BE2C (cell line): ENCODE data around the gene SEPTIN10.

Experiments used
- DNase-seq: peaks from one replicate; pipeline ENCODE4 v3.0.0-alpha.2; 2020
- H3K27me3 ChIP-seq: fragments of 250-450 bp; sonication (Bioruptor Pico); 2 replicates; pipeline ENCODE4 v1.5.1; 2020; ENCODE audit warnings: mild to moderate bottlenecking
- H3K36me3 ChIP-seq: fragments of 250-450 bp; sonication (Bioruptor Pico); 2 replicates; pipeline ENCODE4 v1.5.1; 2020; ENCODE audit warnings: mild to moderate bottlenecking
- H3K4me1 ChIP-seq: fragments of 250-450 bp; sonication (Bioruptor Pico); 2 replicates; pipeline ENCODE4 v1.5.1; 2020
- H3K4me3 ChIP-seq: 2 replicates; pipeline ENCODE4 v1.5.1; 2011; ENCODE audit warnings: low read depth, low read length
- H3K9me3 ChIP-seq: fragments of 250-450 bp; sonication (Bioruptor Pico); 2 replicates; pipeline ENCODE4 v1.5.1; 2020
- TF ChIP-seq, protein P1 (sequence below): IDR thresholded peaks from 2 replicates; pipeline ENCODE4 v1.5.1; 2012; ENCODE audit warnings: mild to moderate bottlenecking, low read depth, low read length

Gene SEPTIN10

DNA sequence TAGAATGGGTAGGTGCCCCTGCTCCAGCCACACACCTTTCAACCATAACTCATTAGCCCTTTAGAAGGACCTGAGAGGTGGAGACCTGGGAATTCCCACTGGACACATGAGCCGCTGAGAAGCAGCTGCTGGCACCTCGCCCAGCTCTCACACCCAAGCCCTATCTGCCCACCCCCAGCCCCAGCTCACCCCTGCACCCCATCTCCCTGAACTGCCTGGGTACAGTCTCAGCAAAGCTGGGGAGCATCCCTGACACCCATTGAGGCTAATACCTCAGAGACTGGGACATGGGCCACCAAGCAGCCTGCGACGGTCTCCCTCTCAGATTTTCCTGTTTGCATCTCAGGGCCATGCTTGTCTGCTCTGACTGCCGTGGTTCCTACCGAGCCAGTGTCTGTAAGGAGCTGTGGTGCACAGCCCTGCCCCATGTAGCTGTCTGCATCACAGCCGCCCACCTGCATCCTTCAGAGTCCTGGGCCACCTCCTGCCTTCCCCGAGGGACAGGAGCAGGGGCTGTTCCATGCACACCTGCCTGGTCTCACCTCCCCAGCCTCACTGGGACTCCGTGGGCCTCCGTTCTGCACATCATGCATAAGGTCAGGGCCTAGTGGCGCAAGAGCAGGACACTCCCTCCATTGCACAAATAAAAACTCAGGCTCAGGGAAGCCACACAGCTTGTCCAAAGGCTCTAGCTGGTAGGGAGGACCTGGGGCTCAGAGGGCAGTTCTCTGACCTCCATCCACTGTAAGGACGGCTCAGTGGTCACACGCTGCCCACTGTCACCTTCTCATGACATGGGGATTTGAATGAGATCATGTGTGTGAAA, 90.0 kb downstream of the SEPTIN10 start:
- DNase-seq: no peak
- H3K9me3 ChIP-seq: no peaks in the 10 kb centered on the region
- no peaks in the 10 kb centered on the region for H3K27me3 ChIP-seq
- H3K4me1 ChIP-seq: no peaks in the 10 kb centered on the region
- TF ChIP-seq, protein P1, sequence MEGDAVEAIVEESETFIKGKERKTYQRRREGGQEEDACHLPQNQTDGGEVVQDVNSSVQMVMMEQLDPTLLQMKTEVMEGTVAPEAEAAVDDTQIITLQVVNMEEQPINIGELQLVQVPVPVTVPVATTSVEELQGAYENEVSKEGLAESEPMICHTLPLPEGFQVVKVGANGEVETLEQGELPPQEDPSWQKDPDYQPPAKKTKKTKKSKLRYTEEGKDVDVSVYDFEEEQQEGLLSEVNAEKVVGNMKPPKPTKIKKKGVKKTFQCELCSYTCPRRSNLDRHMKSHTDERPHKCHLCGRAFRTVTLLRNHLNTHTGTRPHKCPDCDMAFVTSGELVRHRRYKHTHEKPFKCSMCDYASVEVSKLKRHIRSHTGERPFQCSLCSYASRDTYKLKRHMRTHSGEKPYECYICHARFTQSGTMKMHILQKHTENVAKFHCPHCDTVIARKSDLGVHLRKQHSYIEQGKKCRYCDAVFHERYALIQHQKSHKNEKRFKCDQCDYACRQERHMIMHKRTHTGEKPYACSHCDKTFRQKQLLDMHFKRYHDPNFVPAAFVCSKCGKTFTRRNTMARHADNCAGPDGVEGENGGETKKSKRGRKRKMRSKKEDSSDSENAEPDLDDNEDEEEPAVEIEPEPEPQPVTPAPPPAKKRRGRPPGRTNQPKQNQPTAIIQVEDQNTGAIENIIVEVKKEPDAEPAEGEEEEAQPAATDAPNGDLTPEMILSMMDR: no peak
- no peak overlapping the region for H3K4me3 ChIP-seq
- H3K36me3 ChIP-seq: no peaks in the 10 kb centered on the region

DNA sequence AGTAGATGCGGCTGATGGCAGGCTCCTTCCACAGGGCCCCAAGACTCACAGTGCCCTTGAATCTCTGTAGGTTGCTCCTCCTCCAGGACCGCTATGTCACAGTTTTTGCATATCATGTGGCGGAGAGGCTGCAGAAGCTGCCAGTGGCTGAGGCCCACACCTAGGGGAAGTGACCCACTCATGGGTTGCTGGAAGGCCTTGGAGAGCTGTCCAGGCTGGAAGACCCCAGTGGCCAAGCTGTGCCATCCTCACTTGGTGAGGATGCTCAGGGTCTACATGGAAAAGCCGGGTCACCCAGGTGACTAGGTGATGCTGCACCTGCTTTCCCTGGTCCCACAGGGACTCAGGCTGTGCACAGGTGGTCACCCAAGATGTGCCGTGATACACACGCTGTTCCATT, 90.6 kb downstream of the SEPTIN10 start:
- DNase-seq: no peak
- Histone ChIP-seq H3K9me3 (no peaks in the 10 kb centered on the region), H3K4me3 (no peak overlapping the region), H3K36me3 (no peaks in the 10 kb centered on the region), H3K4me1 (no peaks in the 10 kb centered on the region), H3K27me3 (no peaks in the 10 kb centered on the region)
- TF ChIP-seq, protein P1: no peak

DNA sequence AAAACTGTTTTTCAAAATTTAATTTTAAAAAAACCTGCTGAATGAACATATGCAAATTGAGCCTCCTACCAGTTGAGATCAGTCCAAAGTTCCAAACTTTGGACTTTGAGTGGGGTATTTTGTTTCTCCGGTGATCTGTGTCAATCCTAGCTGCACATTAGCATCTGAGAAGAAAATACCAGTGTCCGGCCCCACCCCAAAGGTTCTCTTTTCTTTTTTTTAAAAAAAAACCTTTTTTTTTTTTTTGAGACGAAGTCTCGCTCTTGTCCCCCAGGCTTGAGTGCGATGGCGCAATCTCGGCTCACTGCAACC, 91.7 kb downstream of the SEPTIN10 start:
- no peaks in the 10 kb centered on the region for H3K27me3 ChIP-seq
- H3K36me3 ChIP-seq: no peaks in the 10 kb centered on the region
- DNase-seq: no peak
- H3K9me3 ChIP-seq: no peaks in the 10 kb centered on the region
- H3K4me1 ChIP-seq: no peaks in the 10 kb centered on the region
- TF ChIP-seq, protein P1: no peak
- H3K4me3 ChIP-seq: no peak overlapping the region

DNA sequence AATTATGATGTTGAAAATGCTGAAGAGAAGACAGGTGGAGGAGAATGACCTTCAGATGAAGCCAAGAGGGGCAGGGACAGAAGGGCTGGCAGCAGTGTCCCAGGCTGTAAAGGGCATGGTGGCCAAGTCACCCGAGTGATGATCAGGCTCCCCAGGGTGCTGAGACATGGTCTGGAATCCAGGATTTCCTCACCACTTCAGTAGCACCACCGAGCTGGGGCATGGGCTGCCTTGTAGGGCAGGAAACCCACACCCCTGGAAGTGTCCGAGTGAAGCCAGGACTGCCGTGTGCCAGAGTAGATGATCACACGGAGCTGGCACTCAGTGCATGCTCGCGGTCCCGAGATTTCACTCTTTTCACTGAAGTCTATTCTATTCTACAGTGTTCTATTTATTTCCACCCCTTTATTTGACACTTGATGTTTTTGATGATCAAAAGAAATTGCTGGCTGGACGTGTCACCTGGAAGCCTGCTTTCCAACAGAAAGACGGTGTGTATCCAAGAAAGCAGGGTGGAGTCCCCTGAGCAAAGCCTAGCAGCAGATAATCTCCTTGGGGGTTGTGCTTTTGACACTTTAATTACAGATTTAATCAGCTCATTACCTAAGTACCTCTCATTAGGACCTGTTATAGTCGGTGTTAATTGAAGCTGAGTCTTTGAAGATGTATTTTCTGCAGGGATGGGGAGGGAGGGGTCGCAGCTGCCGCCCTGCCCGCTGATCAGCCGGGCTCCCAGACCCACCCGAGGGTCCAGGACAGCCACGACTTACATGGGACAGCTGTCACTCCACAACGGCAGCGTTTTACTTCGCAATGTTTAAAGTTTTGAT, 92.3 kb downstream of the SEPTIN10 start:
- Histone ChIP-seq H3K9me3 (no peaks in the 10 kb centered on the region), H3K4me3 (no peak overlapping the region), H3K36me3 (no peaks in the 10 kb centered on the region), H3K27me3 (no peaks in the 10 kb centered on the region), H3K4me1 (no peaks in the 10 kb centered on the region)
- no peak for DNase-seq
- TF ChIP-seq, protein P1: no peak

DNA sequence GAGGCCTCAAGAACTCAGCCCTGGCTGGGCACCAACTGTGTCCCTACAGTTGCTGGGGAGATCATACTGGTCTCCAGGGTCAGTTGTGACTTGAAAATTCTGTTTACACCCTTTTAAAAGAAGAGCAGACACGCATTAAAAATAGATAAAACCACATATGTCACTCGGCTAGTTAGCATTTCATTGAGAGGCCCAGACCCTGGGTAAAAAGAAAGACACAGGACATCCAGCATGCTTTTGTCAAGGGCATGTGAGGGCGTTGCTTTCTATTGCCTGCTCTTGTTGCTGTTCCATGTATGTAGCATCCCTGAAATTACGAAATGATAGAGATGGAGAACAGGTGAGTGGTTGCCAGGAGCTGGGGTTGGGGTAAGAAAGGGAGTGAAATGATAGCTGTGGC, 94.3 kb downstream of the SEPTIN10 start:
- TF ChIP-seq, protein P1: no peak
- H3K9me3 ChIP-seq: no peaks in the 10 kb centered on the region
- no peaks in the 10 kb centered on the region for H3K4me1 ChIP-seq
- no peaks in the 10 kb centered on the region for H3K27me3 ChIP-seq
- H3K4me3 ChIP-seq: no peak overlapping the region
- no peaks in the 10 kb centered on the region for H3K36me3 ChIP-seq
- DNase-seq: no peak
